GM12873 (cell line): ENCODE results near the gene NACC2.
A peak's percentile ranks its signal among the peaks of the same experiment; 100 is the strongest.

Experiments used
- TF ChIP-seq, protein P1 (sequence below): IDR thresholded peaks from 2 replicates; pipeline ENCODE4 v1.5.1; 2012; ENCODE audit warnings: low read depth, mild to moderate bottlenecking, moderate library complexity, low read length, control low read depth; ENCODE audit not compliant: insufficient read depth; ENCODE audit errors: missing control alignments

Gene NACC2

GRCh38 chr9:136124976-136125692 is 30.0 kb upstream of the NACC2 start:
- TF ChIP-seq, protein P1, sequence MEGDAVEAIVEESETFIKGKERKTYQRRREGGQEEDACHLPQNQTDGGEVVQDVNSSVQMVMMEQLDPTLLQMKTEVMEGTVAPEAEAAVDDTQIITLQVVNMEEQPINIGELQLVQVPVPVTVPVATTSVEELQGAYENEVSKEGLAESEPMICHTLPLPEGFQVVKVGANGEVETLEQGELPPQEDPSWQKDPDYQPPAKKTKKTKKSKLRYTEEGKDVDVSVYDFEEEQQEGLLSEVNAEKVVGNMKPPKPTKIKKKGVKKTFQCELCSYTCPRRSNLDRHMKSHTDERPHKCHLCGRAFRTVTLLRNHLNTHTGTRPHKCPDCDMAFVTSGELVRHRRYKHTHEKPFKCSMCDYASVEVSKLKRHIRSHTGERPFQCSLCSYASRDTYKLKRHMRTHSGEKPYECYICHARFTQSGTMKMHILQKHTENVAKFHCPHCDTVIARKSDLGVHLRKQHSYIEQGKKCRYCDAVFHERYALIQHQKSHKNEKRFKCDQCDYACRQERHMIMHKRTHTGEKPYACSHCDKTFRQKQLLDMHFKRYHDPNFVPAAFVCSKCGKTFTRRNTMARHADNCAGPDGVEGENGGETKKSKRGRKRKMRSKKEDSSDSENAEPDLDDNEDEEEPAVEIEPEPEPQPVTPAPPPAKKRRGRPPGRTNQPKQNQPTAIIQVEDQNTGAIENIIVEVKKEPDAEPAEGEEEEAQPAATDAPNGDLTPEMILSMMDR, result no peak

GRCh38 chr9:136122425-136123383 is 27.6 kb upstream of the NACC2 start:
- TF ChIP-seq, protein P1, result peak; percentile 96

GRCh38 chr9:136121801-136122200 is 26.7 kb upstream of the NACC2 start:
- TF ChIP-seq, protein P1, result no peak

GRCh38 chr9:136120438-136120844 is 25.4 kb upstream of the NACC2 start:
- TF ChIP-seq, protein P1, result no peak

- TF ChIP-seq, protein P1, result no peak
Measured at GRCh38 chr9:136119883-136120393, 24.8 kb upstream of the NACC2 start.

DNA sequence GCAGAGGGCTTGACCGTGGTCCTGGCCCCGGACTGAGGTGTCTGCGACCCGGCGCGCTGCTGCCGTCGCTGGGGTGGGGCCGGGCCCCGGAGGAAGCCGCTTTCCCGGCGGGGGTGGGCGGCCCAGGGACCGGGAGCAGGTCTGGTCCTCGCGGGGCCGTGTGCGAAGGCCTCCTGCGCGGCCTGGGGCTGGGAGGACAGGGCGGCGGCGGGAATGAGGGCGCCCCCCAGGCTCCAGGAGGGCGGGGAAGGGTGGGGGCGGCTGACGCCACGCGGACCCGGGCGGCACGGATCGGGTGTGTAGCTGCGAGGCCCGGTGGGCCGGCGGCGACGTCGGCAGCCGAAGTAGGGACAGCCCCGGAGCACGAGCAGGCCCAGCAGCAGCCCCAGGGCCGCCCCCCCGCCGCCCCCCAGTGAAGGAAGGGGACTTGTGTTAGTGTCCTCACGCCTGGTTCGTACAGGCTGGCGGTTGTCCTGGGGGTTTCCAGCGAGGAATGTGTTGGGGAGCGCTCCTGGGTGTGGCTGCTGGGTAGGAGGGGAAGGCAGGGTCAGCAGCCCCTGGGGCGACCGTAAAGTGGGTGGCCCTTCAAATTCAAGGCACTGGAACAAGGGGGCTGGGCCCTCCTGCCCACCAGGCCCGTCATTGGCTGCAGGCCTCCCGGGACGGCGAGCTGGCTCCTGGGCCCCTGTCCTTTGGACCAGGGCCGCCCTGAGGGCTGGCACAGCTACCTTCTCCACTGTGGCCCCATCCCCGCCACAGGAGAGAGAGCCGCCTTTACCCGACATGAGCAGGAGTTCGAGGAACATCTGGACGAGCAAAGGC is 24.2 kb upstream of the NACC2 start:
- TF ChIP-seq, protein P1, result no peak
